Hematopoietic multipotent progenitor cell treated with erythropoietin and hydrocortisone succinate and interleukin-3 and kit ligand, for 8 days (in vitro differentiated cells): ENCODE results near the gene PHRF1.

Experiments used
- DNase-seq: peaks from one replicate; pipeline ENCODE4 v3.0.0-alpha.2; 2015

Gene PHRF1

DNA sequence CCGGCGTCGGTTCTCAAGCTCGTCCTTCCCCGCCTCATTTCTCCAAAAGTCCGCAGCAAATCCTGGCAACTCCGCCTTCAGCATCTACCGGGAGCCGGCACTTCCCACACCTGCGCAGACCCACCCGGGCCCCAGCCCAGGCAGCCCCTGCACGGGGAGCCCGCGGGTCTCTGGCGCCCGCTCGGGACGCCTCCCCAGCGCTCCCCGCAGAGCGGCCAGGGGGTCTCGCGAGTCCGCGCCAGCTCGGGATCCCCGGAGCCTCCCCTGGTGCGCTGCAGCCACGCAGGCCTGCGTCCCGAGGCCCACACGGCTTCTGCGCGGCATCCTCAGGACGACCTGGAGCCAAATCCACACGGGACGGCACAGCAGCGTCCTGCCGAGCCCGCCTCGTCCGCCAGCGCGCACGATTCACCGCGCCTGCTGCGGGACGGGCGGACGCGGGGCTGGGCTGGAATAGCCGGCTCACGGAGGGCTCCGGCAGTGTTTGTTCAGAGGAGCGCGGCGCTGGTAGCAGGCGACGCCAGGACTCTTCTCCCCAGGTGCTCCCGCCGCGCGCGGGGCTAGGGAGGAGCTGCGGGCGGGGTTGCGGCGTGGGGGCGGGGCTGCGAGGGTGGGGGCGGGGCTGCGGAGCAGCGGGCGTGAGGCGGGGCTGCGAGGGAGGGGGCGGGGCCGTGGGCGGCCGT, 816 bp upstream of the PHRF1 start:
- DNase-seq: peak; percentile 57

DNA sequence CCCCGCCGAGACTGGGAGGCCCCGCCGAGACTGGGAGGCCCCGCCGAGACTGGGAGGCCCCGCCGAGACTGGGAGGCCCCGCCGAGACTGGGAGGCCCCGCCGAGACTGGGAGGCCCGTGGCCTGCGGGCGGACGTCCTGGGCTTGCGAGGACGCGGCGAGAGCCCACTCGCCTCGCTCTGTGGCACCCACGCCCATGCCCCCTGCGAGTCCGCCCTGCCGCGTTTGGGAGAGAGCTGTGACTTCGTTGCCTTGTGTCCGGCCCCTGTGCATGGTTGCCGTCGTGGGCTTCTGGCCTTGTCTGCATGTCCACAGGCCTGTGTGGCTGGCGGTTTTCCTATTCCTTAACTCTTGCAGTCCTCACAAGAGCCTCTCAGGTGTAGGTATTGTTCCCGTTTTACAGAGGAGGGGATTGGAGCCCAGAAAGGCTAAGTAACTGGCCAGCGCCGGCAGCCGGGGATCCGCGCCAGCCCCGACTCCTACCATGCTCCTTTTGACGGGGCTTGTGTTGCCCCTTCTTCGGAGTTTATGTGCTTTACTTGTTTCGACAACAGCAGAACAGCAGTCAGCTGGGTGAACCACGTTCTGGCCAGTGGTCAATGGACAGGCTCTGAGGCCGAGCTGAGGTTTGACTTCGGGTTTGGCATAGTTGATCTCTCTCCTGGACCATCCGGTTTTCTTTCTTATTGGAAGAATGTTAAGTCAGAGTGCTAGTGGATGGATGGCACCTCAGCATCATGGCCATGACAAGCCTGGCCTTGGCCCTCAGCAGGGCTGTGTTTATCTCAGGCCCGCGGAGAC, 741 bp downstream of the PHRF1 start:
- DNase-seq: no peak

DNA sequence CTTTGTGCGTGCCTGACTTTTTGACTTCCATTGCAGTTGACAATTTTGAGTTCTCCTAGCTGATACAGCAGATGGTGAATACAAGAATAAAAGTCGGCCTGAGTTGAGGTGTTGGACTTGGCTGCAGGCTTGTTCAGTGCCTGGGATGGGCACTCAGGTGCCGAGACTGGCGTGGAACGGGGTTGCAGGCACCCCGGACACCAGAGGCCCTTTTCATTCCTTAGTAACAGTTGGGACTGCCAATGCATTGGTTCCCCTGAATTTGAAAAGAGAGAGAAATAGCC, 1.3 kb downstream of the PHRF1 start:
- DNase-seq: no peak

DNA sequence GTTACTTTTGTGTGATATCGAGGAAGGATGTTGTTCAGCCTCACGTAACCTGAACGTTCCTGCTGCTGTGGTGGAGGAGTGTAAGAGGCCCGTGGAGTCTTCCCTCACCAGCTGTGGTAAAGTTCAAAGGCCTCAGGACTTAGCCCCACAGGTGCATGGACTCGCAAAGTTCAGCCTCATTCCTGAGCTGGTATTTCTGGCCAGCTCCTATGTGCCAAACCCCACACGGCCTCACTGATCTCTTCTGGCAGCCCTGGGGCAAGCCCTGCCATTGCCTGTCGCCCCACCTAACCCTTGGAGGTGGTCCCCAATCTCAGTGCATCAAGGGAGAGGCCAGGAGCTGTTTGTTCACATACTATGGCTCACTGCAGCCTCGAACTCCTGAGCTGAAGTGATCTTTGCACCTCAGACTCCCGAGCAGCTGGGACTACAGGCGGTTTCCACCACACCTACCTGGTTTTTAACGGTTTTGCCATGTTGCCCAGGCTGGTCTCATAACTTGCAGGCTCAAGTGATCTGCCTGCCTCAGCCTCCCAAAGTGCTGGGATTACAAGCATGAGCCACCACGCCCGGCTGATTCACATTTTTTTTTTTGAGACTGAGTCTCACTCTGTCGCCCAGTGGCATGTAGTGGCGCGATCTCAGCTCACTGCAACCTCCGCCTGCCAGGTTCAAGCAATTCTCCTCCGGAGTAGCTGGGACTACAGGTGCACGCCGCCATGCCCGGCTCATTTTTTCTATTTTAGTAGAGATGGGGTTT, 2.2 kb downstream of the PHRF1 start:
- DNase-seq: no peak

DNA sequence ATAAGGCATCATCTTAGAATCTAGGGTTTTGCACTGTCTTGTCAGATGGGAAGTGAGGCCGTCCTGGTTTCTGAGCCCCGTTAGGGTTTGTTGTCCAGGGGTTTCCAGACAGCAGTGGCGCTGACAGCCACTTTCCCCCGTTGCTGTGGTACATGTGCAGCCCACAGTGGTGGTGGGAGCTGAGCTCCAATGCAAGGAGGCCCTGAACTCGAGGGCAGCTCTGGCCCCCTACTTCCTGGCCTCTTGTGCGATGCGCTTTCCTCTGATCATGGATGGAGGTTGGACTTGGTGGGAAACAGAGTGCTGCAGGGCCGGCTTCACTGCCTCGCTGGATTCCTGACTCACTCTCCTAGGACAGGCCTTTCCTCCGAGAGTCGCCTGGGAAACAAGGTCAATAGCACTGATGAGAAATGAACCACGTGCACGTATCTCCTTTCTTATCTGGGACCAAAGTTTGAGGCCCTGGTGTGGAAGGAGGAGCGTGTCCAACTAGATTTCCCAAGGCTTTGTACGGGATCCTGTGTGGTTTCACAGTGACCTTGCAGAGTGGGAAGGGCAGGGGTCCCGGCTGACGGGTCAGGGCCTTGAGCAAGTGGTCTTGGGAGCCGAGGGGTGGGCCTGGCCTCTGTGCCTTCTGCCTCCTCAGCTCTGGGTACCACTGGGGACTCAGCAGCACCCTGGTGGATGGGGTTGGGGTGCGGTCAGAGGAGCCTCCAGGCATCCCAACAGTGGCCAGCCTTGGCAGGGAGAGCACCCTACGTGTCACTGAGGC, 3.7 kb downstream of the PHRF1 start:
- no peak for DNase-seq

DNA sequence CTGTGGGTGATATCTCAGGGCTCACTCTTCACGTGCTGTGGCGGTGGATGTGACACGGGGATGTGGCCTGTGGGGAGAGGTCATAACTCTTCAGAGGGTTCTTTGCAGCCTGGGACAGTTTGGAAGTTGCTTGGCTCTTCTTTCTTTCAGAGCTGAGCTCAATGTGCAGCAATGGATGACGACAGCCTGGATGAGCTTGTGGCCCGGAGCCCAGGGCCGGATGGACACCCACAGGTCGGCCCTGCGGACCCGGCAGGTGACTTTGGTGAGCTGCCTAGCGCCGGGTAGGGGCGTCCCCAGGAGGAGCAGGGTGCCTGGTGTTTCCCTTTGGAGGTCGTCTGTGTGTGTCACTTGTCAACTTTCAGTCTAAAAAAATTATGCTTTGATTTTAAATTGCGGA, 5.1 kb downstream of the PHRF1 start:
- DNase-seq: no peak

DNA sequence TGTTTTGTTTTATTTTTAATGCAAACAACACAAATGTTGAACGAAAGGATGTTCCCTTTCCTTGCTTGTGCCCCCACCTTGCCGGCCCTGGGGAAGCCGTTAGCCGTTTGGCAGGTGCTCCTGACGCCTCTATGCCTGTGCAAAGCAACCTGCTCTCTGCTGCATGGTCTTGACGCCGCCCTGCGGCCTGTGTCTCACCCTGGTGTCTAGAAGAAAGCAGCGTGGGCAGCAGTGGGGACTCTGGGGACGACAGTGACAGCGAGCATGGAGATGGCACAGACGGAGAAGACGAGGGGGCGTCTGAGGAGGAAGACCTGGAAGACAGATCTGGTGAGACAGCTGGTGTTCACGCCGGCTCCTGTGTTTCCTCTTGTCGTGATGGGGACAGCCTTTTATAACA, 5.5 kb downstream of the PHRF1 start:
- DNase-seq: no peak

DNA sequence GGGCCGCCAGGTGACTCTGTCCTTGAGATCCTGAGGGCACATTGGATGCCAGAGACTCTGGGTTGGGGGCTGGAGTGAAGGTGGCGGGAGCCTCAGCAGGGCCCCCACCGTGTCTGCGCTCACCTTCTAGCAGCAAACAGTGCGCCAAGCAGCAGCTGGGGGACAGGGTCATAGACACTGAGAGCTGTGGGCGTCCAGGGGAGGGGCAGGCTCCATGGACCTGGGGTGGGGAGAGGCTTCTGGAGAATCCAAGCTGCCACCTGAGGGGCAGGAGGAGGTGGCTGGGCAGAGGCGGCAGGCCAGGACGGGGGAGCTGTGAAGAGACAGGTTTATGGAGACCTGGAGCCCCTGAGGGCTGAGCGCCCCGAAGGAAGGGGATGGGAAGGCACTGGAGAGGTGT, 8.0 kb downstream of the PHRF1 start:
- DNase-seq: no peak

DNA sequence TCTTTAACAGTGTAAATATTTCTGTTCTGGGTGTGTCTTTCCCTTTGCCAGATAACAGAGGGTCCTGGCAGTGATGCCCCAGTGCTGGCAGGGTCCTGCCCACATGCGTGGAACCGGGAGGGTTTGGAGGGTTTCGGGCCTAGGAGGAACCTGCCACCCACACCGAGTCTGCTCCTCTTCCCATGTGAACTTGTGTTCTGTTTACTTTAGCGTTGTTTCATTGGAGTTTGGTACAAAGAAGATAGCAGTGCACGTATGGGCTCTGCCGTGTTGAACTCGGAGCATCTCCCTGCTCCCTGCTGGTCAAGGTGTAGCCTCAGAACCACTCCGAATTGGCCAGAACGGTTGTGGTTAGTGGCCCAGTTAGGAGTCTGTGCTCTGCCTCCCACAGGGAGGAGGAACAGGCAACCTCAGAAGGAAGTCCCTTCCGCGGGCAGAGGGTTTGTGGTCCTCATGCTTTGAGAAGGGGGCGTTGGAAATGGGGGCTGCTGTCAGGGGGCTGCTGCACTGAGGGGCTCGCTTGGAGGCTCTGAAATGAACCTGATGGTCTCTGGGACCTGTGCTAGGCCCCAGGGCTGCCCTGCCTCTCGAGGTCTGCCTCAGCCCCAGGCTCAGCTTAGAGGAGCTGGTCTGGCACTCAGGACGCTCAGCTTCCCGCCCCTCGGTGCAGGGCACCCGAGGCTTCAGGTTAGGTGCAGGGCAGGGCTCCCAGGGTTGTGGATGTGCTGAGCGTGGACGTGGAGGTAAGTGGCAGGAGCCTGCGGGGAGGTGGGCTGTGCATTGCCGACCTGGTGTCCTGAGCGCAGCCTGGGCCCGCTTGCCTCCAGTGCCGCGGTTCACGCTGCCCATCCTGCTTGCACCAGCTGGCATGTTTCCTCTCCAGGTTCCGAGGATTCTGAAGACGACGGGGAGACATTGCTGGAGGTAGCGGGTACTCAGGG, 10.4 kb downstream of the PHRF1 start:
- no peak for DNase-seq

DNA sequence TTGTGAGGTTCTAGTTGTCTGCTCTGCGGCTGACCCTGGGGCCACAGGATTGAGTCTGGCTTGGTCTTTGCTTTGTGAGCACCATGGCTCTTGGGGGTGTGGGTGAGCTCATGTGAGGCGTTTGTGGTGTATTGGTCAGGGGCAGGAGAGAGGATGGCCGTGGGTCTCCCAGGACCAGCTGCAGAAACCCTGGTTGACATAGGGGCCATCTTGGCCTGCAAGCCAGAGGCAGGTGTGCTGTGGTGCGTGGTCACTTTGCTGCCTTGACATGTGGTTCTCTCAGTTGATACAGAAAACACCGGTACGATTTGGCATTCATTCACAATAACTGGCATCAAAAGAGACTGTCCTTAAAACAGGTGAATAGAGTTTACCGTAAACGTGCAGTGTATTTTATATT, 11.3 kb downstream of the PHRF1 start:
- DNase-seq: no peak

DNA sequence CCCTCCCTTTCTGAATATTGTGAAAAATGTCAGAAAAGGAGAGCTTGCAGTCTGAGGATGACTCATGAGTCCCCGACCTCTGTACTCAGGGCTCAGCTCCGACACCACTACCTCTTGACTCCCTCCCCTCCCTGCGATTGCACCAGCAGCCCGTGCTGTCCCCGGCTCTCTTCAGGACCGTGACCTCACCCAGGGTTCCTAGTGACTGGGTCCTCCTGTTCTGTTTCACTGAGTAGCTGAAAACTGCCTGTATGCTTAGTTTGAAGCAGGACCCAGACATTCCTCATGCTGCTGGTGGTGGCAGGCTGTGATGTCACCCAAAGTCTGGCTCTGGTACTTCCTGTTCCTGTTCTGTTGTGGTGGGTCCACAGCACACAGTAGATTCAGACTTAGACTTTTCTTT, 11.7 kb downstream of the PHRF1 start:
- no peak for DNase-seq

DNA sequence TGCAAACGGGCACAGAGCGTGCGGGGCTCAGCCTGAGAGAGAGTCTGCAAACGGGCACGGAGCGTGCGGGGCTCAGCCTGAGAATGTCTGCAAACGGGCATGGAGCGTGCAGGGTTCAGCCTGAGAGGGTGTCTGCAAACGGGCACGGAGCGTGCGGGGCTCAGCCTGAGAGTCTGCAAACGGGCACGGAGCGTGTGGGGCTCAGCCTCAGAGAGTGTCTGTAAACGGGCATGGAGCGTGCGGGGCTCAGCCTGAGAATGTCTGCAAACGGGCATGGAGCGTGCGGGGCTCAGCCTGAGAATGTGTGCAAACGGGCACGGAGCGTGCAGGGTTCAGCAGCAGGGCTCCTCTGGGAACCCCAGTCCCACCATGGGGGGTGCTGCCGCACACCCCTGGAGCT, 13.5 kb downstream of the PHRF1 start:
- DNase-seq: no peak

DNA sequence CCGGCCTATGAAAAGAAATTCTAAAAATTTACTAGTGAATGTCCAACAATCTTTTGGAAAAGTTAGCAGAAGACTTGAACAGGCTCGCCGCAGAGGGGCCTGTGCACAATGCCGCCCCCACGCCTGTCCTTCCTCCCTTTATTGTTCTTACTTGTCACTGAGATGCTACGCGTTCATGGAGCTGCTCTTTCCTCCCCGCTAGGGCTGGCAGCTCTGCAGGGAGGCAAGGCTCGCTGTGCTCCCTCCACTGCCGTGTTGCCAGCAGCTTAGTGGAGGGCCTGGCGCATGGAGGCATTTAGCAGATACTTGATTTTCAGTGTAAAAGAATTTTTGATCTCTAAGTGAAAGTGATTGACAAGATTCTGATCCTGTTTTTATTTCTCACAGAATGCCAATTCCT, 14.7 kb downstream of the PHRF1 start:
- DNase-seq: no peak

DNA sequence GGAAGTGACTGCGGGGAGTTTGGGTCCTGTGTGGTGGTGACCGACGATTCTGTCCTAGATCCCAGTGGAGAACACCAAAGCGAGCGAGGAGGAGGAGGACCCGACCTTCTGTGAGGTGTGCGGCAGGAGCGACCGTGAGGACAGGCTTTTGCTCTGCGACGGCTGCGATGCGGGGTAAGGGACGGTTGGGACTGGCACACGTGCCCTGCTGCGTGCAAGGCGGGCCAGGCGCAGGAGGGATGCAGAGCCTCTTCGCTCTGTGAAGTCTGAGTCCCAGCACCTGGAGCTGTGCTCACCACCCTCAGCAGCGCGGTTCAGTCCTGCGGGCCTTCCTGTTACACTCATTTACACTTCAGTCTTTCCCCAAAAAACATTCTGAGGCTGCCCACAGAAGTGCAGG, 16.2 kb downstream of the PHRF1 start:
- DNase-seq: no peak

DNA sequence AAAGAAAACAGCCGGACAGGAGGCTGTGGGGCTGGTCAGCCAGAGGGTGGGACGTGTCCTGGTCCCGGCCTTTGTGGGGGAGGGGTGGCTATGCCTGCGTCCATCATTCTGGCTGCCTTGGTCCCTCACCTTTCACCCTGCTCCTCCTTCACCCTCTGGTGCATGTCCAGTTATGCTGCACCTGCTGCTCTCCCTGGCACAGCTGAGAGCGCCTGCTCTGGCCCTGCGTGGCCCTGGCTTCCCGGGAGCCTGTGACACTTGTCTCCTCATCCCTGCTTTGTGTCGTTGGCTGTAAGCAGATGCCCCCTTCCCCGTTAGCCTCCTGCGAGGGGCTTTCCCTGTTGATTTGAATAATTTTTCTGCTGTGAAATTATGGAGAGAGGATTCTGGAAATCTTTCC, 16.6 kb downstream of the PHRF1 start:
- no peak for DNase-seq

DNA sequence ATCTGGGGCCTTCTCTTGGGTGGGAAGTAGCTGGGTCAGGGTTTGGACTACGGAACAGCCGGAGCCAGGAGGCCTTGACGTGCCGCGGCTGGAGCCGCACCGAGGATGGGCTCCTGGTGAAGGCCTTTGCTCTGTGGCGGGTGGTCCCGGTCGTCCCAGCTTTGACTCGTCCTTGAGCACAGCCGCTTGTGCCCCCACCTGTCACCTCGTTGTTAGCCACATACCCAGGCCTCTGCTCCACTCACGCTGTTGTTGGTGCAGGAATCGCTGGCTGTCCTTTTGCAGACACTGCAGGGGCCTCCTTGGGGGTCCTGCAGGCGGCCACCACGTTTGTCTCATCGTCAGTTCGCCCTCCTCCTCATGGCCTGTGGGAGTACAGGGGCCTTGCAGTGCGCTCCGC, 17.1 kb downstream of the PHRF1 start:
- no peak for DNase-seq

DNA sequence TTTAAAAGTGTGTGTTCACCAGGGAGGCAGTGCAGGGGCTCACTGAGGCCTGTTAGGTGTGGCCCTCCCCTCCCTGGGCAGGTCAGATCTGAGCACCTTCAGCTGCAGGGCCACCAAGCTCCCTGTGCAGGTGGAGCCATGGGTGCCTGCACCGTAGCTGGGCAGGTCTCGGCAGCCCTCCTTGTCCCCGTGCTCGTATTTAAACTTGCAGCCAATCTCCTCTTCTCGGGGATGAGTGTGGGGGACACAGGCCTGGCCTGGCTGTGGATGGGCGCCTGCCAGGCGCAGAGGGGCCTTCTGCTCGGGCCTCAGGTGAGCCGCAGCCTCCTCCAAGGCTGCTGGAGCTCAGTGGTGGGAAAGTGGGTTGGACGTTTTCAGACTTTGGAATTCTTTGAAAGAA, 19.1 kb downstream of the PHRF1 start:
- DNase-seq: no peak

DNA sequence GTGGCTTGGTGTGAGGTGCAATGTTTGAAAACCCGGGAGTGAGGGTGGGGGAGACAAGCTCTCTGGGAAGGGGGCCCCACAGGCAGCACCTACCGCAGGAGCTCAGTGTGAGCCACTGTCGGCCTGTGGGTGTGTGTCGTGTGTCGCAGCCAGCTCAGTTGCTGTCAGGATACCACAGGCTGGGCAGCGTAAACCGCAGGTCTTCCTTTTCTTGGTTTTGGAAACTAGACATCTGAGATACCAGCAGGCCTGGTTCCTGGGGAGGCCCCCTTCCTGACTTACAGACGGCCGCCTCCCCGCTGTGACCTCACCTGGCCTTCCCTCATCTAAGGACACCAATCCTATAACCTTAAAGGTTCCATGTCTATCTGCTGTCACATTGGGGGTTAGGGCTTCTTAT, 20.1 kb downstream of the PHRF1 start:
- no peak for DNase-seq

DNA sequence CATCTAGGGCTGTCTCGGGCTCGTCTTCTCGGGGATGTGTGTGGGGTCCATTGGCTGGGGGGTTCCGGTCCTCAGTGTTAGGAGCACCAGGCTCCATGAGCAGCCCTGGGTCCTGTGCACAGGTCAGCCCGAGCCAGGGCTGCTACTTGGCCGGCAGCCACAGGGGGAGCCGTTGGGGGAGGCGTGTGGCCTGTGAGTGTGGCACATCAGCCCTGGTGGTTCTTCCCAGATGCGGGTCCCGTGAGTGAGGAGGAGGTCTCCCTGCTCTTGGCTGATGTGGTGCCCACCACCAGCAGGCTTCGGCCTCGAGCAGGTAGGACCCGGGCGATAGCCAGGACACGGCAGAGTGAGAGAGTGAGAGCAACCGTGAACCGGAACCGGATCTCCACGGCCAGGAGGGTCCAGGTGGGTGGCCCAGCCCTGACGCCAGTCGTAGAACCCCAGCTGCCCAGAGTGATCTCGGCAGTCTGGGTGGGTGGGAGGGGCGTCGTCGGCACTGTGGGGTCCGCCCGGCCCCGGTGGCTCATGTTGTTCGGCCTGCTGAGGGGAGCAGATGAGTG, 21.0 kb downstream of the PHRF1 start:
- DNase-seq: no peak

DNA sequence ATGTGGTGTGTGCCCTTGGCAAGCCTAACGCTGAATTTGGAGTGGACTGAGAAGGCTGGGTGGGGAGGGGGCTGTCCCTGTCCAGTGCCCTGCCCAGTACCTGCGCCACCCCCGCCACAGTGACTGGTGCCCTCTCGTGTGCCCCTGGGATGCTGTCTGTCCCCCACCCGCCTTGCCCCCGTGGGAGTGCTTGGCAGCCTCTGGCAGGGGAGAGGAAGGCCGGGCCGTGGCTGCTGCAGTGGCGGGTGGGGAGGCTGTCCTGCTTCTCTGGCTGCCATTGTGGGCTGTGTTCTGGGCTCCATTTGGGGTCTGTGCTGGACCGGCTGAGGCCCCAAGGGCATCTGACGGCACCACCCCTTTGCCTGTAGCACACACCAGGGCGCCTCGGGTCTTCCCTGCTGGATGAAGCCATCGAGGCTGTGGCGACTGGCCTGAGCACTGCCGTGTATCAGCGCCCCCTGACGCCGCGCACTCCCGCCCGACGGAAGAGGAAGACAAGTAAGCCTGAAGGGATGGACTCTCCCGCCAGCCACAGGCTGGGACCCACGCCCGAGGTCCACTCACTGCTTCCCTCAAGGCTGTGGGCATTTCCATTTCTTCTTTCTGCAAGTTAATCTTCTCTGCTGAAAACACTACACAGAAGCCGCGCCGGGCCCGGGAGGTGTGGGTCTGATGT, 21.9 kb downstream of the PHRF1 start:
- DNase-seq: no peak

DNA sequence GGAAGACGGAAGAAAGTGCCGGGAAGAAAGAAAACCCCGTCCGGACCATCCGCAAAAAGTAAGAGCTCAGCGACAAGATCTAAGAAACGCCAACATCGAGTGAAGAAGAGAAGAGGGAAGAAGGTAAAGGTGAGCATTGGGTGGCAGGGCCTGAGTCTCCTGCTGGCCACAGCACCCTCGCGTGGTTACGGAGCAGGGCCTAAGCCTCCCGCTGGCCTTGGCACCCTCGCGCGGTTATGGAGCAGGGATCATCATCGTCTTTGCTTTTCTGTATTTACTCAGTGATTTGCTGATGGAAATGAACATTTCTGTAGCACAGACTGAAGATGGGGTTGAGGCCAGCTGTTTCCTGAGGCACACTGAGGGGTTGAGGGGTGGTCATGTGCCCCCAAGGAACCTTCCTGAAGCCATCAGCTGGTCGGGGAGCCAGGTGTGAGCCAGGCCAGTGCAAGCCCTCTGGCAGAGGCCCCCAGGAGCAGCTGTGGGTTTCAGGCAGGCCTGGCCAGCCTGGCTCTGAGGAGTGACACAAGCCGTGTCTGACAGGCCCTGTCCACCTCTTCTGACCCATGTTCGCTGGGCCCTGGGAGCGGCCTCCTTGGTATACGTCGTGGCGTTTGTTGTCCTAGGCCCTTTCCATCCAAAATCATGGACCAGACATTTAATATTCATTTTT, 25.4 kb downstream of the PHRF1 start:
- DNase-seq: no peak
